DOHH2 (cell line): ENCODE data around the gene TCTN1.

Experiments used
- CTCF ChIP-seq: fragments of 200-600 bp; sonication (generic); IDR thresholded peaks from one replicate; pipeline ENCODE4 v1.5.1; 2014; ENCODE audit warnings: antibody characterized with exemption, mild to moderate bottlenecking, low read depth, low read length; ENCODE audit not compliant: poor library complexity, severe bottlenecking
- EZH2phosphoT487 ChIP-seq: fragments of 200-600 bp; sonication (generic); IDR thresholded peaks from 2 replicates; pipeline ENCODE4 v1.6.1; 2017; ENCODE audit warnings: borderline replicate concordance, mild to moderate bottlenecking, antibody characterized with exemption, low read length, moderate library complexity, mixed read lengths

GRCh38 chr12:110680032-110680431 lies 66.1 kb downstream of the TCTN1 start:
- no peak for TF ChIP-seq CTCF
- no peak for TF ChIP-seq EZH2phosphoT487
